Coronary artery (tissue), 2 donors: ENCODE measurements around the gene DAB1.

Experiments
- DNase-seq: peaks from one replicate; pipeline ENCODE4 v3.0.0-alpha.2; 2017; ENCODE audit warnings: low spot score
- H3K27ac ChIP-seq, 2 donors: fragments of 200-600 bp; sonication (generic); one replicate each; pipeline ENCODE4 v1.5.1; 2016 to 2019
- H3K4me3 ChIP-seq: fragments of 200-600 bp; sonication (generic); 2 replicates; pipeline ENCODE4 v1.5.1; 2016; ENCODE audit warnings: mild to moderate bottlenecking, moderate library complexity
- TF ChIP-seq, protein P1 (sequence below): fragments of 200-600 bp; sonication (generic); IDR thresholded peaks from one replicate; pipeline ENCODE4 v1.5.1; 2019; ENCODE audit warnings: antibody characterized with exemption

The DAB1 gene

DNA sequence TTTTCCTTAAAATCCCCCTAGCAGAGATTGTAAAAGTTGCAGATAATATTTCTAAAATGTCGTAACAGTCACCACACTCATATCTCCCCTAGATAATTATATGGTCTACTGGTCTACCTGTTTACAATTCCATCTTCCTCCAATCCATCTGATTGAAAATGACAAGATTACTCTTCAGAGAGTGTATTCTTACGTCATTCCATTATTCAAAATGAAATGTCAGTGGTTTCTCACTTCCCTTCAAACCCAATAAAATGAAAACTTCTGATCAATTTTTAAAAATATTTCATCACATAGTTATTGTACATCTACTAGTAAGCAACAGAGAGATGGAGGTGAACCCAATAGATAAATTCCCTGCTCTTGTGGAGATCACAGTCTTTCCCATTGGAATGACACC lies 255.9 kb downstream of the DAB1 start:
- DNase-seq = no peak
- TF ChIP-seq, protein P1, sequence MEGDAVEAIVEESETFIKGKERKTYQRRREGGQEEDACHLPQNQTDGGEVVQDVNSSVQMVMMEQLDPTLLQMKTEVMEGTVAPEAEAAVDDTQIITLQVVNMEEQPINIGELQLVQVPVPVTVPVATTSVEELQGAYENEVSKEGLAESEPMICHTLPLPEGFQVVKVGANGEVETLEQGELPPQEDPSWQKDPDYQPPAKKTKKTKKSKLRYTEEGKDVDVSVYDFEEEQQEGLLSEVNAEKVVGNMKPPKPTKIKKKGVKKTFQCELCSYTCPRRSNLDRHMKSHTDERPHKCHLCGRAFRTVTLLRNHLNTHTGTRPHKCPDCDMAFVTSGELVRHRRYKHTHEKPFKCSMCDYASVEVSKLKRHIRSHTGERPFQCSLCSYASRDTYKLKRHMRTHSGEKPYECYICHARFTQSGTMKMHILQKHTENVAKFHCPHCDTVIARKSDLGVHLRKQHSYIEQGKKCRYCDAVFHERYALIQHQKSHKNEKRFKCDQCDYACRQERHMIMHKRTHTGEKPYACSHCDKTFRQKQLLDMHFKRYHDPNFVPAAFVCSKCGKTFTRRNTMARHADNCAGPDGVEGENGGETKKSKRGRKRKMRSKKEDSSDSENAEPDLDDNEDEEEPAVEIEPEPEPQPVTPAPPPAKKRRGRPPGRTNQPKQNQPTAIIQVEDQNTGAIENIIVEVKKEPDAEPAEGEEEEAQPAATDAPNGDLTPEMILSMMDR = no peak
- H3K4me3 ChIP-seq = no peak overlapping the region
- no peak overlapping the region for H3K27ac ChIP-seq

GRCh38 chr1:57165546-57165945 lies 258.3 kb downstream of the DAB1 start:
- TF ChIP-seq, protein P1 = no peak
- H3K4me3 ChIP-seq = no peak overlapping the region
- no peak overlapping the region for H3K27ac ChIP-seq
- no peak for DNase-seq

DNA sequence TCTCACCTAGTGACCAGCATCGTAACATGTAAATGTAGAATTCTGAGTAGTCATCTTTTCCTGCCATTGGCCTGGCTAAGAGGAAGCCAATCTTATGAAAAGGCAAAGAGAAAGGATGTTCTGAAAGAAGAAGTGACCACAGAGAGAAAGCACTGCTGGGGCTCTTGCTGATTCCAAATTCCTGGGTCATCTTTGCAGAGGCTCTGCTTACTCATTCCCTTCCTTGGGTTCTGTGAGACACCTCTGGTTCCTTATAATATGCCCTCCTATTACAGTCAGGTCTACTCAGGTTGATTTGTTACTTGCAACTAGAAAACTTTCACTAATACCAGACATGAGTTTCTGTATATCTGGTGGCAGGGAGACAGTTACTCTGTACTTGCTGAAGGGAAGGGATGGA lies 259.3 kb downstream of the DAB1 start:
- no peak for DNase-seq
- no peak overlapping the region for H3K27ac ChIP-seq
- TF ChIP-seq, protein P1 = no peak
- no peak overlapping the region for H3K4me3 ChIP-seq

- no peak for DNase-seq
- no peak overlapping the region for H3K27ac ChIP-seq
- no peak overlapping the region for H3K4me3 ChIP-seq
- TF ChIP-seq, protein P1 = no peak
Observed at GRCh38 chr1:57163789-57164188, 260.1 kb downstream of the DAB1 start.

- H3K27ac ChIP-seq = peak overlapping the region in 1 of 2 donors; percentile 16
- TF ChIP-seq, protein P1 = no peak
- no peak for DNase-seq
- no peak overlapping the region for H3K4me3 ChIP-seq
Observed at GRCh38 chr1:57163325-57163724, 260.5 kb downstream of the DAB1 start.

- no peak overlapping the region for H3K4me3 ChIP-seq
- DNase-seq = no peak
- no peak overlapping the region for H3K27ac ChIP-seq
- TF ChIP-seq, protein P1 = no peak
Observed at GRCh38 chr1:57162607-57163261, 261.1 kb downstream of the DAB1 start.

- no peak for DNase-seq
- Histone ChIP-seq H3K27ac (no peak overlapping the region), H3K4me3 (no peak overlapping the region)
- TF ChIP-seq, protein P1 = no peak
Observed at GRCh38 chr1:57160594-57160993, 263.3 kb downstream of the DAB1 start.
